Lung (tissue), 12 donors: ENCODE measurements around the gene E2F2. TPM values are rescaled to one million over a fixed set of nuclear protein-coding genes. Genes with fewer than 3 reads are reported as not detected.
A peak's percentile ranks its signal among the peaks of the same experiment; 100 is the strongest.
"Not testable (repeated sequence)": the region's sequence is repeated elsewhere in the genome, so short reads cannot be mapped to it uniquely, and the experiment has no call there.

Source experiments
- ATAC-seq: fragments of 200-7000 bp; cut with Tn5 transposase; one replicate; pipeline ENCODE4 v1.9.1; 2020; ENCODE audit warnings: moderate number of reproducible peaks; ENCODE audit not compliant: insufficient read depth, low FRiP score
- DNase-seq, 3 donors: peaks; one replicate each; pipeline ENCODE4 v3.0.0-alpha.2; 2013 to 2017
- H3K27ac ChIP-seq, 2 donors: one replicate each; pipeline ENCODE4 v1.5.1; 2013; ENCODE audit warnings: mild to moderate bottlenecking in 2 of 2, moderate library complexity in 2 of 2, control low read depth in 1 of 2, inconsistent platforms in 1 of 2, low read depth in 1 of 2, low read length in 1 of 2
- H3K27me3 ChIP-seq, 3 donors: one replicate each; pipeline ENCODE4 v1.5.1; 2013; ENCODE audit warnings: low read length in 2 of 3; ENCODE audit not compliant: control insufficient read depth in 3 of 3, insufficient read depth in 3 of 3
- H3K36me3 ChIP-seq, 4 donors: one replicate each; pipeline ENCODE4 v1.5.1; 2013; ENCODE audit warnings: low read length in 4 of 4, mild to moderate bottlenecking in 1 of 4, moderate library complexity in 1 of 4; ENCODE audit not compliant: control insufficient read depth in 4 of 4, insufficient read depth in 4 of 4
- H3K4me1 ChIP-seq, 5 donors: one replicate each; pipeline ENCODE4 v1.5.1; 2013; ENCODE audit warnings: low read length in 5 of 5, mild to moderate bottlenecking in 2 of 5, moderate library complexity in 1 of 5; ENCODE audit not compliant: control insufficient read depth in 5 of 5, insufficient read depth in 5 of 5
- H3K4me3 ChIP-seq: one replicate; pipeline ENCODE4 v1.5.1; 2013; ENCODE audit warnings: mild to moderate bottlenecking, control low read depth, moderate library complexity
- H3K9ac ChIP-seq, 2 donors: one replicate each; pipeline ENCODE4 v1.5.1; 2013; ENCODE audit warnings: low read length in 2 of 2, control low read depth in 1 of 2; ENCODE audit not compliant: insufficient read depth in 1 of 2
- H3K9me3 ChIP-seq, 4 donors: one replicate each; pipeline ENCODE4 v1.5.1; 2013; ENCODE audit warnings: low read length in 3 of 4, mild to moderate bottlenecking in 1 of 4, moderate library complexity in 1 of 4; ENCODE audit not compliant: control insufficient read depth in 4 of 4, insufficient read depth in 3 of 4
- CTCF ChIP-seq: IDR thresholded peaks from 2 replicates; pipeline ENCODE4 v1.5.1; 2012; ENCODE audit warnings: mild to moderate bottlenecking; ENCODE audit errors: control extremely low read depth, extremely low read depth
- WGBS, 2 donors: extraction: QIAGEN DNeasy Blood & Tissue Kit; methylation state at CpG; one replicate each; pipeline ENCODE4 v1.1.7; 2013; 5-methylcytosine and 5-hydroxymethylcytosine counted together
- polyA plus RNA-seq, 2 donors: library from polyadenylated mRNA; stranded (reverse); fragments of 200-250 nt; gene quantifications; one replicate each; pipeline ENCODE4 v1.2.1, GENCODE V29; 2013
- total RNA-seq, 2 donors: library from RNA; depleted of rRNA in 1 of 2; stranded (reverse); fragments of >200 nt in 1 of 2; gene quantifications; one replicate each; pipeline ENCODE4 v1.2.1, GENCODE V29; 2014 to 2021
- donor health status: control.
- donor health status: control.
- donor health status: Bipolar disorder and iron deficiency.
- donor health status: healthy.
- donor health status: DM: yes; HTN: yes; CAD: no.

E2F2 gene
- total and polyA plus RNA-seq, 4 donors: 0.83 to 4.9 (median 1.5) TPM

- Histone ChIP-seq H3K27me3 (no peaks in the 10 kb centered on the region), H3K4me1 (peaks cover 0 to 19% (median 2%) of the 10 kb centered on the region in 5 donors), H3K9ac (no peak overlapping the region), H3K36me3 (no peaks in the 10 kb centered on the region), H3K27ac (no peak overlapping the region), H3K9me3 (no peaks in the 10 kb centered on the region), H3K4me3 (no peak overlapping the region)
- DNase-seq: peak in 1 of 3 donors; percentile 25
- WGBS, 2 donors: 78 to 89% methylated on average over 8 of the region's 8 CpGs
- TF ChIP-seq CTCF: no peak
- no peak for ATAC-seq
Measured at GRCh38 chr1:23543707-23544443, 12.8 kb upstream of the E2F2 start.

DNA sequence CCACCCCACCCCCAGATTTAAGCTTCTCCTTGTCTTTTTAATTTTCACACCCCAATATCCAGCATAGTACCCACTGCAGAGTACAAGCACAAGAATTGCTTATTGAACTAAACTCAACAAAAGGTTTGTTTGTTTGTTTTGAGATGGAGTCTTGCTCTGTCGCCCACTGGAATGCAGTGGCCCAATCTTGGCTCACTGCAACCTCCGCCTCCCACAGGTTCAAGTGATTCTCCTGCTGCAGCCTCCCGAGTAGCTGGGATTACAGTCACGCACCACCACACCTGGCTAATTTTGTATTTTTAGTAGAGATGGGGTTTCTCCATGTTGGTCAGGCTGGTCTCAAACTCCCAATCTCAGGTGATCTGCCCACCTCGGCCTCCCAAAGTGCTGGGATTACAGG, 11.9 kb upstream of the E2F2 start:
- not testable (repeated sequence) for H3K27ac ChIP-seq, H3K9ac ChIP-seq, ATAC-seq, H3K4me3 ChIP-seq, H3K27me3 ChIP-seq, DNase-seq, H3K36me3 ChIP-seq, H3K9me3 ChIP-seq
- peaks cover 0 to 14% (median 0%) of the 10 kb centered on the region in 5 donors for H3K4me1 ChIP-seq
- WGBS, 2 donors: 89 to 94% methylated on average over 5 of the region's 5 CpGs

DNA sequence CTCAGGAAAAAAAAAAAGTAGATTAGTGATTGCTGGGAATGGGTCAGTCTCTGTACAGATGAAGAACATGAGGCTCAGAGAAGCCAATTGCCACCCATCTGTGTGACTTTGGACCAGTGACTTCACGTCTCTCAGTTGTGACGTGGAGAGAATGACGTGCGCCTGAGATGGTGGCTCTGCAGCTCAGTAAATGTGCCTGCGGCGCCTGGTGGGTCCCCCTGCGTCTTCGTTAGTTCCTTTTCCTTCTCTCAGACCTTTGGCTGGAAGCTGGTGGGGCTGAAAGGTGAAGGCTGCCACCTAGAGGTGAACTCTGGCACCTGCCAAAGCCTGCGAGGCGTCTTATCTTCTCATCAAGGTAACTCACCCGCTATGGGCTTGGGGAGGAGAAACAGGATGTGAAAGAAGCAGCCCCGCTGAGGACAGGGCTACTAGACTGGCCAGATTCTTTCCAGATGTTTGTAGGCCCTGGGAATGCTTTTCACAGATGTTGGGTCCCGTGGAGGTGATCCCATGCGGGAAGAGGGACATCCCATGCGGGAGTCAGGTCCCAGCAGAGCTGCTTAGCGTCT, 8.7 kb upstream of the E2F2 start:
- Histone ChIP-seq H3K27ac (no peak overlapping the region), H3K36me3 (no peaks in the 10 kb centered on the region), H3K4me1 (peaks cover 0 to 8% (median 0%) of the 10 kb centered on the region in 5 donors), H3K4me3 (no peak overlapping the region), H3K27me3 (no peaks in the 10 kb centered on the region), H3K9ac (peak overlapping the region in 1 of 2 donors; percentile 80), H3K9me3 (no peaks in the 10 kb centered on the region)
- 3 to 5% methylated on average over 16 of the region's 16 CpGs for WGBS, 2 donors
- ATAC-seq (peak; percentile 76), DNase-seq (peak; percentile 89 to 92 (median 90))
- peak; percentile 94 for TF ChIP-seq CTCF

GRCh38 chr1:23537296-23537973, 6.4 kb upstream of the E2F2 start:
- ATAC-seq (no peak), DNase-seq (no peak)
- Histone ChIP-seq H3K27ac (no peak overlapping the region), H3K9me3 (no peaks in the 10 kb centered on the region), H3K36me3 (no peaks in the 10 kb centered on the region), H3K4me1 (peaks cover 0 to 8% (median 0%) of the 10 kb centered on the region in 5 donors), H3K27me3 (no peaks in the 10 kb centered on the region), H3K9ac (no peak overlapping the region), H3K4me3 (no peak overlapping the region)
- 68 to 76% methylated on average over 9 of the region's 9 CpGs for WGBS, 2 donors
- no peak for TF ChIP-seq CTCF
